ENCODE results near the gene TP53I3. TPM values are rescaled to one million over a fixed set of nuclear protein-coding genes. Genes with fewer than 3 reads are reported as not detected.
"Not testable (repeated sequence)": the region's sequence is repeated elsewhere in the genome, so short reads cannot be mapped to it uniquely, and the experiment has no call there.

TP53I3 gene
- total RNA-seq, 2 donors from 2014 or later = 1.8 to 2.6 TPM

DNA sequence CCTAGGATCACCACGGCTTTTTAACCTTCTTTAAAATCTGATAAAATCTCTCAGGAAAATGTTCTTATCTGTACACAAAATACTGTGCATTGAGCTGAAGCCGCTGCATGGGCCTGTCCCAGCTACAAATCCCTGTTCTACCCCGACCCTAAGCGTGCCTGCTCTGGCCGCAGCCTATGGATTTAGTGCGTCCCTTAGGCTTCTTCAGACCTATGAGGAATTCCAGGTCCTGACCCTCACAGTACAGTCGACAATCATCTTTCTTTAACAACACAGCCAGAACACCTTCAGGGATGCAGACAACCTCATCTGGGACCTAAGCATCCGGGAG lies 37.0 kb downstream of the TP53I3 start:
- Mint-ChIP-seq H3K27ac (peak overlapping the region in 1 of 2 donors; percentile 93), H3K9me3 (no peaks in the 10 kb centered on the region), H3K36me3 (peaks cover 6 to 9% of the 10 kb centered on the region in 2 donors)
- ATAC-seq (peak; percentile 1 to 2), DNase-seq (ENCODE audit: low spot score in 2 of 2) (no peak)

DNA sequence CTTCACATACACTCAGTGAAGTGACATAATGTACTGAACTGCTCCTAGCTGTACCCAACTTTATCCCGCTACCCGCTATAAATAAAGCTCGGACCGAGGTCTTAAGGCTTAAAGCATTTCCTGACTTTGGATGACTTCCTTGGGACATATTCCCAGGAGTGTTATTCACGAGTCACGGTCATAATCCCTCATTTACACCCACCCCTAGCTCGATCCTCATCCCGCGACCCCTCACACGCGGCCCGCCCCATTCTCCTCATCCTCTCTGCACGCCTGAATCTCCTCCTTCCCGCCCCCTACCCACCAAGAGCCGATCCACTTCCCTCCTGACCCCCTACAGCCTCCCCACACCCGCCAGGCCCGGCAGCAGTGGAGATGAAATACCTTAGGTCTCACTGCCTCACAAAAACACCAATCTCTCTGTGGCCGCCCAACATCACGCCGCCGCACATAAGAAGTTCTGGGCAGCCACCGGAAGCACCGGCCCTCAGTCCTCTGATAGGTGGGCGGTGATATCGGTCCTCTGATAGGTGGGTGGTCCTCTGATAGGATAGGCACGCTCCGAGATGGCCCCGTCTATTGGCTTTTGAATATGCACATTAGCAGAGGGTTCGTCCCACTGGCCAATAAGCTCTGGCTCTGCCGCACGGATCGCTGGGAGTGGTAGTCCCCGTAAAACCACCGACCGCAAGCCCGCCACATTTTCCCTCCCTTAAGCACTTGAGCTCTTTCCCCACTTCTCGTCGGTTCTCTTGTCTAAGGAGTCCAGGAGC lies 37.5 kb downstream of the TP53I3 start, which contains the start of gene WDCP:
Gene WDCP (minus strand): TSS at position 462 of the 773 bp plus-strand sequence. CDS start 7,897 bp downstream, outside the sequence.
- ATAC-seq = peak; percentile 99
- H3K9me3 Mint-ChIP-seq = no peaks in the 10 kb centered on the region
- peaks cover 6 to 9% of the 10 kb centered on the region in 2 donors for H3K36me3 Mint-ChIP-seq
- H3K27ac Mint-ChIP-seq = peak within 1 kb of the TSS; percentile 93 to 94
- DNase-seq (ENCODE audit: low spot score in 2 of 2) = peak; percentile 86 to 98

DNA sequence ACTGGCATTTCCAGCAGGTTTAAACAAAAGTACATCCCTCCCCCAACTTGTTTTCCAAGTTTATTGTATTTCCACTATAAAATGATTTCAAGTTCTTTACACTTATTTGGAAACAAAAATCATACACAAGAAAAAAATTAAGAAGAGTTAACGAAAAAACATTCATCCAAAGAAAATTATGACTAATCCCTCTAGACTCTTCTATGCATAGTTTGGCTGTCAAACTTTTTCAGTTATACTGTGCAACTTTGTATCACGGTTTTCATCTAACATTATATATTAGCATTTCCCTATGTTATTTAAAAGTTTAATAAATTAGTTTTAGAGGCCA lies 38.1 kb downstream of the TP53I3 start:
- no peak for DNase-seq (ENCODE audit: low spot score in 2 of 2)
- Mint-ChIP-seq H3K27ac (peak overlapping the region; percentile 93 to 94), H3K36me3 (peaks cover 6 to 9% of the 10 kb centered on the region in 2 donors), H3K9me3 (no peaks in the 10 kb centered on the region)
- ATAC-seq = no peak

DNA sequence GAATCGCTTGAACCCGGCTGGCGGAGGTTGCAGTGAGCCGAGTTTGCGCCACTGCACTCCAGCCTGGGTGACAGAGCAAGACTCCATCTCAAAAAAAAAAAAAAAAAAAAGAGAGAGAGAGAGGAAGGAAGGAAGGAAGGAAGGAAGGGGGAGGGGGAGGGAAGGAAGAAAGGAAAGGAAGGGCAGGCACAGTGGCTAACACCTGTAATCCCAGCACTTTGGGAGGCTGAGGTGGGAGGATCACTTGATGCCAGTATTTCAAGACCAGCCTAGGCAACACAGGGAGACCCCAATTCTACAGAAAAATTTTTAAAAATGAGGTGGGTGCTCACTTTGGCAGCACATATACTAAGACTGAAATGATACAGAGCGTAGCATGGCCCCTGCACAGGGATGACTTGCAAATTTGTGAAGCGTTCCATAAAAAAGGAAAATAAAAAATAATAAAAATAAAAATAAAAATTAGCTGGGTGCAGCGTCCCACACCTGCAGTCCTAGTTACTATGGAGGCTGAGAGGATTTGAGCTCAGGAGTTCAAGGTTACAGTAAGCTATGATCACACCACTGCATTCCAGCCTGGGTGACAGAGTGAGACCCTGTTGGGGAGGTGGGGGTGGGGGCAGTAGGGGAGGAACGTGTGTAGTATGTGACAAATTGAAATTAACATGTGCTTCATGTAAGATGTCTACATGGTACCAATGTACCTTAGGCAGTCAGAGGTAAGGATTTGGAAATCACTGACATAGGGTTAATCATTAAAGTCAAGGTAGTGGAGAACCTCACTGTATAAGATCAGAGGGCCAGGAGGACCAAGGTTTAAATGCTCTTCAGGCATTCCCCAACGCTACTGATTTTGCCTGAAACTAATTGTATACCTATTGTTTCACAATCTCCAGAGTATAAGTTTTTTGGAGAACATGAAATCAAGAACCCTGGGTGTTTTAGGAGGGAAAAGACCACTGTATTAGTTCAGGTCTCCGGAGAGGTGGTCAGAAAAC lies 38.8 kb downstream of the TP53I3 start:
- no peaks in the 10 kb centered on the region for H3K9me3 Mint-ChIP-seq
- H3K36me3 Mint-ChIP-seq = peaks cover 6 to 9% of the 10 kb centered on the region in 2 donors
- DNase-seq (ENCODE audit: low spot score in 2 of 2) = no peak
- H3K27ac Mint-ChIP-seq = peak overlapping the region in 1 of 2 donors; percentile 93
- no peak for ATAC-seq

DNA sequence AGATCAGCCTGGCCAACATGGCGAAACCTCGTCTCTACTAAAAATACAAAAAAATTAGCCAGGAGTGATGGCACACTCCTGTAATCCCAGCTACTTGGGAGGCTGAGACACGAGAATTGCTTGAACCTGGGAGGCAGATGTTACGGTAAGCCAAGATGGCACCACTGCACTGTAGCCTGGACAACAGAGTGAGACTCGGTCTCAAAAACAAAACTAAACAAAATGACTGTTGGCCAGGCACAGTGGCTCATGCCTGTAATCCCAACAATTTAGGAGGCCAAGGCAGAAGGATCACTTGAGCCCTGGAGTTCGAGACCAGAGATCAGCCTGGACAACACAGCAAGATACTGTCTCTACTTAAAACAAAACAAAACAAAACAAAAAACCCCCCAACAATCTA lies 41.5 kb downstream of the TP53I3 start:
- not testable (repeated sequence) for ATAC-seq; DNase-seq (ENCODE audit: low spot score in 2 of 2); H3K27ac Mint-ChIP-seq; H3K9me3 Mint-ChIP-seq; H3K36me3 Mint-ChIP-seq

DNA sequence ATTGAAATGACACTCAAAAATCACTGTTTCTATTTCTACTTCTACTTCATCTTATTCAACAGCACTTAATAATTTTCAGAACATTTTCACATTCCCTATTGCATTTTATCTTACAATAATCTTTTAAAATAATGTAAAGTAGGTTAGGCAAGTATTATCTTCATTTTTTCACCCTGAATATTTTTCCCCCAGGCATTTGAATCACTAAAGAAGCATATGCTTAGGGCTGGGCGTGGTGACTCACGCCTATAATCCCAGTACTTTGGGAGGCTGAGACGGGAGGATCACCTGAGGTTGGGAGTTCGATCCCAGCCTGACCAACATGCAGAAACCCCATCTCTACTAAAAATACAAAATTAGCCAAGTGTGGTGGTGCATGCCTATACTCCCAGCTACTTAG lies 44.1 kb downstream of the TP53I3 start:
- ATAC-seq (no peak), DNase-seq (ENCODE audit: low spot score in 2 of 2) (no peak)
- Mint-ChIP-seq H3K9me3 (no peaks in the 10 kb centered on the region), H3K27ac (no peak overlapping the region), H3K36me3 (peaks cover 0 to 4% of the 10 kb centered on the region in 2 donors)

DNA sequence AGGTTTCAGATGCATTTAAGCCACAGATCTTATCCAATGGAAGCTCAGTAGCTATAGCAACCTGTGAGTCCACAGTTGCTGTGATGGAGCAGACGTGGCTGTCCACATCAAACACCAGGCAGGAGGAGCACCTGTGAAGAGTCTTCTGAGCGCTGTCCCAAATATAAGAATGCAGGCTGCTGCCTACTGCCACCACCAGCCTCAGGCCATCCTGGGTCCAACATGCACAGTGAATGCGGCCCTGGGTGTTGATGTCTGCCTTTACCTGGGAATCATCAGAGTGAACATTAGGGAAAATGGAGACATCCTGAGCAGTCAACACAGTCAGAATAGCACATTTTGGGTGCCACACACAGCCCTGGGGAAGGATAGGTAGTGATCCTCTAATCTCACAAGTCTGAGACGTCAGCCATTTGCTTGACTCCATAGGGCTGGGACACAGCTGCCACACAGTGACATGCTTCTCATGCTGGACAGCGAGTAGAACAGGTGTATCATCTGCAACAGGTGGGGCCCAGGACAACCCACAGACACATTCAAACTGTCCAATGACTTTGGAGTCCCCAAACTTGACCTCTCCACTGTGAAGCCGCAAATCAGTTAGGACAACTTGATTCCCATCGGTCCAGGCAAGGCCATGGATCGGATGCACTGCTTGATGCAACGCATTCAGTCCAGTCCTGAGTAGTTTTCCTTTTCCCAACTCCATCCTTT lies 45.7 kb downstream of the TP53I3 start:
- DNase-seq (ENCODE audit: low spot score in 2 of 2) = no peak
- Mint-ChIP-seq H3K9me3 (no peaks in the 10 kb centered on the region), H3K36me3 (peaks cover 0 to 4% of the 10 kb centered on the region in 2 donors), H3K27ac (no peak overlapping the region)
- no peak for ATAC-seq

Other genes with a start within 250 kb of the TP53I3 start
- 10 to 100 TPM; 16.1 to 16.7 TPM for gene ATAD2B, start 157.7 kb downstream of the TP53I3 start, total RNA-seq
- gene UBXN2A, start 144.4 kb downstream of the TP53I3 start, total RNA-seq = 10 to 100 TPM in 1 of 2 donors, 1 to 10 TPM in 1; 9.3 to 13.0 TPM
- under 1 TPM in 1 of 2 donors, not detected in 1; 0.16 TPM for gene MFSD2B, start 74.7 kb downstream of the TP53I3 start, total RNA-seq
- 10 to 100 TPM; 16.9 to 24.5 TPM for gene WDCP, start 37.4 kb downstream of the TP53I3 start, total RNA-seq
- 1 to 10 TPM in 1 of 2 donors, under 1 TPM in 1; 0.64 to 1.4 TPM for gene FKBP1B, start 35.1 kb downstream of the TP53I3 start, total RNA-seq
- gene SF3B6, start 8.5 kb downstream of the TP53I3 start, total RNA-seq = 100 to 1,000 TPM; 137 to 171 TPM
- gene PFN4, start 38.5 kb upstream of the TP53I3 start, total RNA-seq = not detected
- 1 to 10 TPM; 5.8 to 7.9 TPM for gene FAM228B, start 38.6 kb upstream of the TP53I3 start, total RNA-seq
- gene FAM228A, start 90.2 kb upstream of the TP53I3 start, total RNA-seq = under 1 TPM; 0.14 to 0.30 TPM

All from activated naive CD4-positive, alpha-beta T cell treated with anti-CD3 and anti-CD28 coated beads, Interleukin-2, amount 50 U/mL, for 72 hours (primary cell).